Heart left ventricle (tissue), 13 donors: Measurements from ENCODE around the gene GGNBP2.

ENCODE experiments used
- CTCF ChIP-seq, 12 donors: fragments of 200-600 bp; sonication (generic) in 4 of 12; IDR thresholded peaks; one replicate each; pipeline versions ENCODE4 v1.5.0 to v1.8.0; 2018 to 2022; ENCODE audit warnings: antibody characterized with exemption in 12 of 12, mild to moderate bottlenecking in 5 of 12
- POLR2A ChIP-seq, 2 donors: fragments of 450-650 bp; IDR thresholded peaks; one replicate each; pipeline ENCODE4 v1.6.1; 2017; ENCODE audit warnings: antibody characterized with exemption in 2 of 2, mild to moderate bottlenecking in 2 of 2, moderate library complexity in 2 of 2
- donor health status: ischemic (EF 13 %, LVEDD 7.1; RV severe dilation, severe dysfunction).
- donor health status: DM: no; HTN: yes; CAD: no.
- donor health status: DM: no; HTN: no; CAD: no.
- donor health status: ischemic (EF 25% LVEDD 6.9; RV normal size, moderate dysfunction).
- donor health status: ischemic (EF 25% LVEDD 5.7; RV mildly dilated, moderate dysfunction).
- donor health status: ischemic (EF 35%, LVEDD 5.7; RV mildly dilated, moderate dysfunction).
- donor health status: nonischemic (EF 11% LVEDD 7.7; RV severe dilation, severe dysfunction).
- donor health status: DM: yes; HTN: yes; CAD: no.
- donor health status: PGD.
- donor health status: ischemic (EF 29% LVEDD 5.4; RV normal size, mild dysfunction).
- donor health status: nonischemic (EF 23%, LVEDD 6.1; RV moderate dilation, normal function).

DNA sequence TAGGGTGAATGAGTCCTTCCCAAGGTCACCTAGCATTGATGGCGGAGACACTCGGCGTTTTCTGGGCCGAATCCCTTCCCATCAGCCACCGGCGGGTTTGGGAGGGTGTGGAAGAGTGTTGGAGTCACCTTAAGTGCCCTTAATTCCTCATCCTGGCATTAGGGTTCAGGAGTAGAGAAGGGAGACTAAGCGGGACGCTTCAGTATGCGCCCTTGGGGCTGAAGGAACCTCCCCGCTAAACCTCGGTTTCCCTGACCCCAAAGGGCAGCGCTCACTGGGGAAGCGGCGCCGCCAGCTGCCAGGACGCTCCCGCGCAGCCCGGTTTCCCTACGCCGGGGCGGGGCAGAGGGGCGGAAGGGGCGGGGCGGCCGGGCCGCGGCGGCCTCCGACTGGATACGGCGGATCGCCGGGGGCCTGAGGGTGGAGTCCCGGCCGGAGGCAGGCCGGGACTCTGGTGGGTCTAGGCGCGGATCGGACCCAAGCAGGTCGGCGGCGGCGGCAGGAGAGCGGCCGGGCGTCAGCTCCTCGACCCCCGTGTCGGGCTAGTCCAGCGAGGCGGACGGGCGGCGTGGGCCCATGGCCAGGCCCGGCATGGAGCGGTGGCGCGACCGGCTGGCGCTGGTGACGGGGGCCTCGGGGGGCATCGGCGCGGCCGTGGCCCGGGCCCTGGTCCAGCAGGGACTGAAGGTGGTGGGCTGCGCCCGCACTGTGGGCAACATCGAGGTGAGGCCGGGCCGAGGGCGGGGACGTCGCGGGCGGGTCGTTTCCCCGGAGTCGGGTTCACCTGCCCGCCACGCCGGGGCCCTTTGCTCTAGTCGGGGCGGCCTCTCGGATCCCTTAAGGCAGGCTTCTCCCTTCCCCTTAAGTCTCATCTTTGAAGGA is 47.0 kb downstream of the GGNBP2 start, which contains the start of gene DHRS11:
- TF ChIP-seq CTCF (IDR thresholded peaks at IDR 0.05) (peak in 1 of 12 donors; percentile 21), POLR2A (IDR thresholded peaks at IDR 0.05) (peak in 1 of 2 donors; percentile 46)
